Amniotic epithelial cell (primary cell): Measurements from ENCODE around the gene BMAL2.

ENCODE experiments used
- DNase-seq: peaks from one replicate; pipeline ENCODE4 v3.0.0-alpha.2; 2010; ENCODE audit warnings: low read depth

The BMAL2 gene

GRCh38 chr12:27355979-27356378 is 23.3 kb downstream of the BMAL2 start:
- peak; percentile 64 for DNase-seq

- DNase-seq: no peak
Observed at GRCh38 chr12:27359578-27360340, 27.1 kb downstream of the BMAL2 start.

GRCh38 chr12:27361372-27361771 is 28.7 kb downstream of the BMAL2 start:
- no peak for DNase-seq

GRCh38 chr12:27366621-27367020 is 34.0 kb downstream of the BMAL2 start:
- DNase-seq: no peak

GRCh38 chr12:27367078-27367477 is 34.4 kb downstream of the BMAL2 start:
- peak; percentile 42 for DNase-seq

GRCh38 chr12:27382171-27382795 is 49.6 kb downstream of the BMAL2 start:
- peak; percentile 91 for DNase-seq
